Measurements from ENCODE around the gene LDLRAD4.

LDLRAD4 gene

GRCh38 chr18:13376298-13376840 is 157.8 kb downstream of the LDLRAD4 start:
- no peak for DNase-seq

DNA sequence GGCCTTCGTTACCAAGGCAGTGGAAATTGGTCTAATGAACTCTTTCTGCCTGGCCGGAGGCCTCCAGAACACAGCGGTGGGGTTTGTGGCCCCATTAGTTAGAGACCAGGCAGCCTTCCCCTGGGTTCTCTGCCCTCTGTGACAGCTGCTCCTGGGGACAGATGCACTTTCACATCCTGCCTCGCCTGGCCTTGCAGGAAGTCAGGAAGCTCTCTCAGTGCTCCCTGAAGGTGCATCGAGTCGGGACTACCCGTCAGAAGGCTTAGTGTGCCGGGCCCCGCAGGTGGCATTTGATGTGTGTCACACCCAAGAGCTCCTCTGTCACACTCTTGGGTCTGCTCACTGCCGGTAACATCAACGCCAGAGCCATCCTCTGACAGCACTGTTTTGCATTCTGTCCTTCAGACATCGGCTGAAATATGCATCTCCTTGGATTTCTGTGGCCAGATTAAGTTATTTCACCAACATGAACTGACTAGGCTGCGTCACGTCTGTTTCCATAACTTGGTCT is 158.3 kb downstream of the LDLRAD4 start:
- DNase-seq = no peak

DNA sequence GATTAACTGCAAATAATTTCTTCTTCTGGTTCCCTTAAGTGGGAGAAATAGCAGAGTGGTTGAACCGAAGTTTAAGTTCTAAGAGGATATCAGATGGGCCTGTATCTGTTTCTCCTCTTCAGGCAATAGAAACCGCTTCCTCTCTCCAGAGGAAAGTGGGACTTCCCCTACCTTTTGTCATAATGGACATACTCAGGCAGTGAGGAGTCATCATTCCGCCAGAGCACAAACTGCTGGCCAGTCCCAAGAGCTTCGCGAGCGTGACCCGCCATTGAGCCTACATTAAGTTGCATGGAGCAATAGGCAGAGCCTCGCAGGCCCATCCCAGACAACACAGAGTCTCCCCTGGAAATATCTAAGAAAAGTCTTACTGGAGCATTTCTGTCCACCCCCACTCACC is 158.9 kb downstream of the LDLRAD4 start:
- no peak for DNase-seq

GRCh38 chr18:13378150-13378549 is 159.6 kb downstream of the LDLRAD4 start:
- no peak for DNase-seq

DNA sequence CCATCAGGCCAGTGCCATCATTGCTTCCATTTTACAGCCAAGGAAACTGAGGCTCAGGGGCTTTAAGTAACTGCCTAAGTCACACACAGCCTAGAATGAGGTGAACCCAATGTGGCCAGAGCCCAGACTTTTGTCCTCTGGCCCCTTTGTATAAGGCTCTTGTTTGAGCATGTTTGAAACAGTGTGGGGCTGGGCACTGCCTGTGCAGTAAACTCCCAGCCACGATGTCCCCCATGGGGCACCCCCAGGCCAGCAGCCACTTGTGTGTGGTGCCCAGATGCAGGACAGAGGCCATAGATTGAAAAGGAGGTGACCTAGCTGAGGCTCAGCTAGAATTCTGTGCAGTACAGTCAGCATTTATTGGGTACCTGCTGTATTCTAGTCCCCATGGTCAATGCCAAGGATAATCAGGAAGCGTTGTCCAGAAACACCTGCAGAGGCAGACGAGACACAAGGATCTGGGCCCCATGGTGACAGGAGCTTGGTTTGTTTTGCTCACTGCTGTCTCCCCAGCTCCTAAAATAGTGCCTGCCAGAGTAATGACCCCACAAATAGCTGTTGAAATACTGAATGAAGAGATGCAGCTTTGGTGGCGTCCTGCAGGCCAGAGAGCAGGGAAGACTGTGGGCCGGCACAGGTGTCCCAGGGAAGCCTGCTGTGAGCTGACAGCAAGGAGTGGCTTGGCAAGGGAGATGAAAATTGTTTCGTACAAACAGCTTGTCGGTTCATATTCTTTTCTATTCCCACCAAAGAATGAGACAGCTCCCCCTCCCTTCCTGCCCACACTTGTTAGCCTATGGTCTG is 160.7 kb downstream of the LDLRAD4 start:
- DNase-seq = peak in 1 of 2 experiments; percentile 39

DNA sequence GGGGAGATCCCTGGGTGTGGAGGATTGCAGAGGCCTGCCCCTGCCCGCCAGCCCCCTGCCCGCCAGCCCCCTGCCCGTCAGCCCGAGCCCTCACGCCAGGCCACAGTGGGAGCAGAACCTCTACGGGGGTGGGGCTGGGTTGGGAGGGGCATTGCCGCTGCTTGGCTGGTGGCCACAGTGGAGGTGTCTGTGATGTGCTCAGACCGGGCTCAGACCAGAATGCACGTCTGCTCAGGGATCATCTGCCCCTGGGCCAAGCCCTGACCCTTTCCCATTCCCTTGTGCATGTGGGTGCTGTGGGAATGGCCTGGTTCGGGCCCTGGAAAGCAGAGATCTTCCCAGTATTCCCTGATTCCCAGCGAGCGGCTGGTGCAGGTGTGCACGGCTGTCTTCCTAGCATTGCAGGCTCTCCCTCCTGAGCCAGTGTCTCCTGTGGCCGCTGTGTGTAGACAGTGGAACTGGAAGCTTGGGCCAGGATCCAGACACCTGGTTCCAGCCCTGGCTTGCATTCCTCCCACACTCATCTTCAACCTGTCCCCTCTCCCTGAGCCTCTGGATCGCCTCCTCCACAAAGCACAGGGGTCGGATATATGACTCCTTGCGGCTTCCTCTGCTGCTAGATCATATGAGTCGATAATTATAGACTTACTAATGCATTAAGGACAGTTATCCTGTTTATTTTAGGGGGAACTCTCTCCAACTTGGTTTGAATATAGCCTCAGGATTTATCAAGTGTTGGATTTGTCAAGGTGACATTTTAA is 161.6 kb downstream of the LDLRAD4 start:
- DNase-seq = peak in 1 of 2 experiments; percentile 18

DNA sequence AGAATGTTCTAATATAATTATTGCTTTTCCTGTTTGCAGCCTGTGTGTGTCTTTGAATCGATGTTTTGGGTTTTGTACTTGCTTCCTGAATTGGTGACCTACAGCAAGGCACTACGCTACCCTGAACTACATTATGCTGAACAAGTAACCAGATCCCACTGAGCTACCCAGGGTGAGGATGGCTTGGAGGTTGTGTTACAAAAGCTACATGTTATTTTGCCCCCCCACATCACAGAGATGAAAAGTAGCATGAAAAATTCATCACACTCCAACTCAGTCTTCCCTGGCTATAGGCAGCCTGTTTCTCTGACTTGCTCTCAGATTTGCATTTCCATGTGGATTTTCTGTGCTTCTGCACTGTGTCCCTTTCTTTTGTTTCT is 162.1 kb downstream of the LDLRAD4 start:
- no peak for DNase-seq

DNA sequence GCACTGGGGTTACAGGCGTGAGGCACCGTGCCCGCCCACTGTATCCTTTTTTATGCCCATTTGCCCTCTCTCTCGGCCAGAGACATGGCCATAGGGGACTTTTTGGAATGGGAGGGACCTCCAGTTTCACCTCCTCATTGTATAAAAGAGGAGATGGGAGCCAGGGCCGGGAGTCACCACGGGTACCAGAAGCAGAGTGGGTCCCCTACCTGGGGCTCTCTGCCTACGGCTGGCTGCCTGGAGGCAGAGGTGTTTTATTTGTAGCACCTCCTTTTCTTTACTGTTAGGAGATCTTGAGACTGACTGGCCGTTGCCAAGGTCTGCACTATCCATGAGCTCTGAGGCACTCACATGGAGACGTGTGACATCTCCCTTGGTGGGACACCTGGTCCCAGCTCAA is 162.8 kb downstream of the LDLRAD4 start:
- DNase-seq = no peak

GRCh38 chr18:13381944-13382365 is 163.4 kb downstream of the LDLRAD4 start:
- peak in 1 of 2 experiments; percentile 18 for DNase-seq

DNA sequence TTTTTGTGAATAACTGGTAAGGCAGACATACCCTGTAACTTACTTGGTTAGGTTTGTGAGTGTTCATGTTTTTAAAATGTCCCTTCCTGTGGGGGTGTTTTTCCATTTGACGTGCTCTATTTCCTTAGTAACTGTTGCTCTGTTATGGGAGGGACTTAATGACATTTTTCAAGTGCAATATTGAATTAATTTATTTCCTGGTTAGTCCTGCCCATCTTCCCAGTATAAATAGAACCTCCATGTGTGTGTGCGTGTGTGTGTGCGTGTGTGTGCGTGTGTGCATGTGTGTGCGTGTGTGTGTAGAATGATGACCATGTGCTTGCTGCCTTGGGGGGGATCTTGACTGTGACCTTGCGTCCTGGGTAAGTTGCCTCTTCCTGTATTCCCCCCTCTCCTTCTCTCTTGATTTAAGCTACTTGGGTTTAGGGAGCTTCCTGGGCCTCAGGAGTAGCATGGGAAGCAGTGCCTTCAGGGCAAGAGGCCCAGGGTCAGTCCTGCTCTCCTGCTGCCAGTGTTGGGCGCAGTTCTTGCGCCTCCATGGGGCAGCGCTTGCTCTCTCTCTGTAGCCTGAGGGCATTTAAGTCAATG is 163.9 kb downstream of the LDLRAD4 start:
- no peak for DNase-seq

GRCh38 chr18:13382954-13383827 is 164.6 kb downstream of the LDLRAD4 start:
- no peak for DNase-seq

- DNase-seq = no peak
These were observed 168.6 kb downstream of the LDLRAD4 start for GRCh38 chr18:13386891-13387801.

DNA sequence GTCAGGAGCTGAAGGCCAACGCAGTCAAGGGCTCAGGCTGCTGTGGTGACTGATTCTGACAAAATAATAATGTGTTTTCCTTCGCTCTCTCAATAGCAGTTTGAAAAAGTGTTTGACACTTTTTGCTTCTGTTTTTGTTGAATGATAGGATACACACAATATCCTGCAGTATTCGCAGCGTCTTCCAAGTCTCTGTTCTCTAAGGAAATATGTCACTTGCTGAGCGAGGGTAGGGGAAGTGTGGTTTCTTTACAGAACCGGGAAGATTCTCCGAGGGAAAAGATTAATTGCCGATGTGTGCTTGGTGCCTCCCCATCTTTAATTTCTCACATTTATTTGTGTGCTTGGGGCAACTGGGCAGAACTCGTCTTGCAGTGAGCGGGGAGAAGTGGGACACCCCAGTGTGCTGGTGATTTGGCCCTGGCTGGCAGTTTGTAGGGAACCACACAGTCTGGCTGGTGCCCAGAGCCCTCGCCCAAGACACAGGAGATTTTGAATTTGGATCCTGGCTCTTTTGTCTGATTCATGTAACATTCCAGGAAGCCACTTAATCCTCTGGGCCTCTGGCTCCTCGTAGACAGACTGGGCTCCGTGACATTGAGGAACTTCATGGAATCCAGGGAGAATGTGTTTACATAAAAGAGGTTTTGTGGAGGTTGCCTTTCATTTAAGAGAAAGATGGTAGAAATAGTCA is 169.4 kb downstream of the LDLRAD4 start:
- no peak for DNase-seq

DNA sequence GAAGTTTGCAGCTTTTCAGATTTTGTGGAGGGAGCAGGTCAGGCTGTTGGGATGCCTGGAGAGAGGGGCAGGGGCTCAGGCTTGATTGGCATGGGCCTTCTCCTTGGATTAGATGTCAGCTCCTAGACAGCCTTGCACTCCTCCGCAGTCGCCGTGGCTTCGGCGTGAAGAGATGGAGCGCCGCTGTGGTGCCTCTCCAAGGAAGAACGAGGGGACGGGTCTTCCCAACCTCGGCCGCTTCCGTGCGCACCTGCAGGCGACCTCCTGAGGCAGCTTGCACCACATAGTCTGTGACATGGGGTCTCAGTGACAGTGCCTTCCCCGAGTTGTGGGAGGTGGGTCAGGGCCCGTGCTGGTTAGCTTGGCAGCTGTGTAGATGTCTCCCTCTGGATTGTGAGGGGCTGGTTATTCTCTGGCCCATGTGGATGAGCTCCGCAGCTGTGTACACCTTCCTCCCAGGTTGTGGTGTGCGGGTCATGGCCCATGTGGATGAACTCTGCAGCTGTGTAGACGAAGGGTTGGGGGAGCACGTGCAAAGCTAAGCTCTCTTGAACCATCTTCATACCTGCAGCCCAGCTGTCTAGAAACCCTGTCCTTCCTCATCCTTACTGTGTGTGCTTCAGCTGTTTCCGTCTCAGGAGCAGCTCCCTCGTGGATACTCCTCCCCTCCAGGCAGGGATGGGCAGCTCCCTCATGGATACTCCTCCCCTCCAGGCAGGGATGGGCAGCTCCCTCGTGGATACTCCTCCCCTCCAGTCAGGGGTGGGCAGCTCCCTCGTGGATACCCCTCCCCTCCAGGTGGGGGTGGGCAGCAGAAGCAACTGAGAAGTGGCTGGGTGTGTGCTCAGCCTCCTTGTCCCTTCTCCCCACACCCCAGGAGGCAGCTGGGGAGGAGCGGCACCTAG is 170.3 kb downstream of the LDLRAD4 start:
- no peak for DNase-seq

DNA sequence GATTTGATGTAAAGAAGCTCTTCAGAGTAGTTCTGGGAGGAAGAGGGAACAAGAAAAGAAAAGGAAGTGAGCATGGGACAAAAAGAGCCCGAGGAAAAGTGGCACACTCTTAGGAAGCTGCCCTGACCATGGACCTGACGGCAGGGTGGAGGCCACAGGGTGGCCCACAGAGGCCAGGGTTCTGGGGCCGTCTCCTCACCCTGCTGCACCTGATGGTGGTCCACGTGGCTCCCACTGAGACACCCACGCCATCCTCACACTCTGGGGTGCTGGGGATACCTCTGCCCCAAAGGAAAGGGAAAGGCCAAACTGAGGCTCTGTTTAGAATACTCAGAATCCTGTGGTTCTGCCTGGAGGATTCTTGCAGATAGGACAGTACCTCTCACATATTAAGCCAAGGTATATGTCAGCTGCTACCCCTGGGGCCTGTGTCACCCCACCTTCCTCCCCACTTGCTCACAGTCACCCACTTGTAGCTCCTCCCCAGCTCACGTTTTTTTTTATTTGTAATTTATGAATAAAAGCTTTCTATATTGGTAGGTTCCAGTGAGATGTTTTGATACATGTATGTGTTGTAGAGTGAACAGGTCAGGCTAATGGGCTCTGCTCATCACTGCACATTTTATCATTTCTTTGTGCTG is 171.1 kb downstream of the LDLRAD4 start:
- no peak for DNase-seq

GRCh38 chr18:13390196-13390595 is 171.6 kb downstream of the LDLRAD4 start:
- DNase-seq = peak in 1 of 2 experiments; percentile 58

- DNase-seq = peak in 1 of 2 experiments; percentile 52
These were observed 172.2 kb downstream of the LDLRAD4 start for GRCh38 chr18:13390711-13391110.

DNA sequence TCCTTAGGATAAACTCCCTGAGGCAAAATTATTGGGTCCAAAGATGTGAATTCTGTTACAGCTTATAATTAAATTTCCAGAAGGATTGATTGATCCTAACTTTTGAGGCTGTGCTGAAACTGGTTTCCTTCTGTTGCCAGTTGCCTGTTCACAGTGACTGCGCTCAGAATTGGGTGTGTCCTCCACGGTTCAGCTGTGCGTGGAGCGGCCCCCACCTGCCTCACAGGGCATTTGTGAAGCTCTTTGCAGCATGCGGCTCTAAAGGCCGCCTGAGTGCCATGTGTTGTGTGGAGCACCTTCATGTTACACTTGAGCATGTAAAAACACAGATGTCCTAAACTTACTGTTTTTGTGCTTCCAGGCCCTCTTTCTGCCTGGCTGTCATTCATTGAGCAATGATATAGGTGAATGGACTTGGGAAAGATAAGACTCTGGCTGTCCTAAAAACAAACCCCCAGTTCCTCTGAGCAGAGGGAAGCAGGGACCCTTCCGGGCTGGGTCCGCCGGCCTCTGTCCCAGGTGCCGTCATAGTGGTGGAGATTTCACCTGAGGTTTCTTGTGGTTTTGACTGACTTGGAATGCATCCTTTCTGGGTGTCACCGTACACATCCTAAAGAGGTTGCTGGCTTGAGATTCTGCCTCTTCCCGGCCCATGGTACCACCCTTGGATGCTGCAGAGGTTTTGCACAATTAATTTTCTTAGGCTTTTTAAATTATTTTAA is 173.6 kb downstream of the LDLRAD4 start:
- DNase-seq = no peak

All from NCI-H2081 (cell line).